ENCODE data around the gene TEAD4.

Gene TEAD4

GRCh38 chr12:2960996-2961616 is 1.9 kb downstream of the TEAD4 start:
- no peak for DNase-seq

GRCh38 chr12:2961705-2962104 is 2.5 kb downstream of the TEAD4 start:
- DNase-seq = no peak

GRCh38 chr12:2963154-2963759 is 4.1 kb downstream of the TEAD4 start:
- DNase-seq = no peak

- no peak for DNase-seq
These were observed 4.6 kb downstream of the TEAD4 start for GRCh38 chr12:2963760-2964292.

GRCh38 chr12:2967651-2968050 is 8.5 kb downstream of the TEAD4 start:
- no peak for DNase-seq

GRCh38 chr12:2970744-2971143 is 11.5 kb downstream of the TEAD4 start:
- DNase-seq = no peak

- DNase-seq = no peak
These were observed 14.4 kb downstream of the TEAD4 start for GRCh38 chr12:2973566-2973965.

GRCh38 chr12:2974560-2974971 is 15.4 kb downstream of the TEAD4 start:
- DNase-seq = no peak

GRCh38 chr12:2976581-2976996 is 17.4 kb downstream of the TEAD4 start:
- DNase-seq = no peak

GRCh38 chr12:2977776-2978175 is 18.6 kb downstream of the TEAD4 start:
- no peak for DNase-seq

GRCh38 chr12:2979806-2980205 is 20.6 kb downstream of the TEAD4 start:
- DNase-seq = no peak

GRCh38 chr12:2980630-2981029 is 21.4 kb downstream of the TEAD4 start:
- no peak for DNase-seq

- DNase-seq = no peak
These were observed 23.2 kb downstream of the TEAD4 start for GRCh38 chr12:2982361-2982760.

GRCh38 chr12:2984249-2984648 is 25.1 kb downstream of the TEAD4 start:
- DNase-seq = no peak

- DNase-seq = no peak
These were observed 25.5 kb downstream of the TEAD4 start for GRCh38 chr12:2984698-2985097.

GRCh38 chr12:2986876-2987275 is 27.7 kb downstream of the TEAD4 start:
- DNase-seq = no peak

GRCh38 chr12:2988494-2988893 is 29.3 kb downstream of the TEAD4 start:
- no peak for DNase-seq

GRCh38 chr12:2992724-2993123 is 33.5 kb downstream of the TEAD4 start:
- no peak for DNase-seq

- no peak for DNase-seq
These were observed 38.9 kb downstream of the TEAD4 start for GRCh38 chr12:2997989-2998670.

- DNase-seq = no peak
These were observed 39.6 kb downstream of the TEAD4 start for GRCh38 chr12:2998789-2999264.

- DNase-seq = no peak
These were observed 40.2 kb downstream of the TEAD4 start for GRCh38 chr12:2999265-2999841.

GRCh38 chr12:3000548-3001275 is 41.5 kb downstream of the TEAD4 start:
- DNase-seq = no peak

- no peak for DNase-seq
These were observed 43.4 kb downstream of the TEAD4 start for GRCh38 chr12:3002646-3003045.
